IPS-15b (cell line): Measurements from ENCODE around the gene OR6C2.
"Not testable (repeated sequence)": the region's sequence is repeated elsewhere in the genome, so short reads cannot be mapped to it uniquely, and the experiment has no call there.

Experiments used
- H3K27me3 ChIP-seq: one replicate; pipeline ENCODE4 v1.6.1; 2013; ENCODE audit warnings: low read length; ENCODE audit not compliant: control insufficient read depth, insufficient read depth
- H3K36me3 ChIP-seq: one replicate; pipeline ENCODE4 v1.6.1; 2013; ENCODE audit warnings: low read length; ENCODE audit not compliant: control insufficient read depth, insufficient read depth
- H3K4me1 ChIP-seq: one replicate; pipeline ENCODE4 v1.6.1; 2013; ENCODE audit warnings: mild to moderate bottlenecking, low read length; ENCODE audit not compliant: control insufficient read depth, insufficient read depth
- H3K4me3 ChIP-seq: one replicate; pipeline ENCODE4 v1.5.1; 2013; ENCODE audit warnings: low read depth, low read length
- H3K9ac ChIP-seq: one replicate; pipeline ENCODE4 v1.6.1; 2013; ENCODE audit warnings: low read depth, mild to moderate bottlenecking, low read length
- H3K9me3 ChIP-seq: one replicate; pipeline ENCODE4 v1.6.1; 2013; ENCODE audit warnings: mild to moderate bottlenecking, low read length; ENCODE audit not compliant: control insufficient read depth, insufficient read depth

The OR6C2 gene

DNA sequence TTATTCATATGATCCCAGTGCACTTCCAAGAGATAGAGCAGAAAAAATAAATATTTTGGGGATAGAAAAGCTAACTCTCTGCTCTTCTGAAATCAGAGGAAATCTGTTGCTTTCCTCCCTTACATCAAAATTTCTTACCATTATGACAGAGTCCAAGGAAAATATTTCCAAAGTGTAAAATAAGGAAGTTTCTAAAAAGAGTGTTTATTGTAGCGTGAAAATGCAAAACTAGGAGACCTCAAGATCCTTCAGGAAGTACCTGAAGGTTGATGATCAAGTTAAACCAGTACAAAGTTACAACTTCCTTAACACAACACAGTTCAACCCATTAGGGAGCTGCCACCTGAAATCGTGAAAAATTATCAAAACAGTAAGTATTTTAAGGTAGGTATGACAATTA lies at the start of gene OR6C2:
OR6C2 (plus strand) TSS at position 301 of the 400 bp plus-strand sequence. CDS start 8,138 bp downstream, outside the sequence.
- Histone ChIP-seq H3K27me3 (no peaks in the 10 kb centered on the region), H3K36me3 (no peaks in the 10 kb centered on the region), H3K9me3 (no peaks in the 10 kb centered on the region), H3K4me3 (no peak within 1 kb of the TSS), H3K4me1 (no peaks in the 10 kb centered on the region), H3K9ac (no peak within 1 kb of the TSS)

DNA sequence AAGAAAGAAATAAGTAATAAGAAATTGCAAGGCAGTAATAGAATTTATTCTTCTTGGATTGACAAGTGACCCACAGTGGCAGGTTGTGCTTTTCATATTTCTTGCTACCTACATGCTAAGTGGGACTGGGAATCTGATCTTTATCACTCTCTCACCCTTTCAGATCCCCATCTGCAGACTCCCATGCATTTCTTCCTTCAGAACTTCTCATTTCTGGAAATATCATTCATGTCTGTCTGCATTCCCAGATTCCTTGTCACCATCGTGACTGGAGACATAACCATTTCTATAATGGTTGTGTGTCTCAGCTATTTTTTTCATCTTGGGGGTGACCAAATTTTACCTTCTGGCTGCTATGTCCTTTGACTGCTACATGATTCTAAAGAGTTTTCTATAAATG lies 47.5 kb upstream of the OR6C2 start:
- H3K4me3 ChIP-seq = no peak overlapping the region
- H3K9ac ChIP-seq = no peak overlapping the region
- no peaks in the 10 kb centered on the region for H3K9me3 ChIP-seq
- H3K36me3 ChIP-seq = no peaks in the 10 kb centered on the region
- no peaks in the 10 kb centered on the region for H3K27me3 ChIP-seq
- H3K4me1 ChIP-seq = no peaks in the 10 kb centered on the region

DNA sequence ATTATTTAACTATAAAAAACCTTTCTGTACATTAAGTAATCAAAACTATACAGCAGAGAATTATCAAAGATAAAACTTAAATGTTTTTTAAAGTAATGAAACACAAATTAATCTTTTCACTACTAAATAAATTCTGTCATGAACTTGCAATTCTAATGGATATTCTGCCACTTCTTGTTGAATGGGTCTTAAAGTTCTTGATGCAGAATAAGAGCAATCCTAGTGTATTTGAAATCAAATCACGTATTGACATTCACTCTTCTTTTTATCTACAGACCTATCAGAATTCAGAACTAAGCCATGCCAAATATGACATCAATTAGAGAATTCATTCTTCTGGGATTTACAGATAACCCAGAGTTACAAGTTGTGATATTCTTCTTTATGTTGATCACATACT lies 43.6 kb upstream of the OR6C2 start, which contains the start of gene OR6C65:
OR6C65 (plus strand) TSS at position 301 of the 400 bp plus-strand sequence; CDS start at position 301, 0 bp downstream.
- H3K36me3 ChIP-seq = no peaks in the 10 kb centered on the region

DNA sequence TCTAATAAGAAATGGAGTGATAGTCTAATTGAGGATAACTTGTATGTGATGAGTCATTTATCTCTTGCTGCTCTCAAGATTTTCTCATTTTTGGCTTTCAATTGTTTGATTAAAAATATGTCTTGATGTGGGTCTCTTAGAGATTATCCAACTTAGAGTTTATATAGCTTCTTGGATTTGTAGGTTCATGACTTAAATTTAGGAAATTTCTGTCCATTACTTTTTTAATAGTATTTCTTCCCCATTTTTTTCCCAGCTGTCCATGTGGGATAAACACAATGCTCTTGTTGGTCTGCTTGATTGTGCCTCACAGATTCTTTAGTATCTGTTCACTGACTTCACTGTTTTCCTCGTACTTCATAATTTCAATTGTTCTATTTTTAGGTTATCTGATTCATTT lies 36.0 kb upstream of the OR6C2 start:
- Histone ChIP-seq H3K4me1 (no peaks in the 10 kb centered on the region), H3K4me3 (no peak overlapping the region), H3K9me3 (no peaks in the 10 kb centered on the region), H3K36me3 (no peaks in the 10 kb centered on the region), H3K9ac (no peak overlapping the region), H3K27me3 (no peaks in the 10 kb centered on the region)

More for the DNA sequence above, 43.6 kb upstream of the OR6C2 start, which contains the start of gene OR6C65:
- H3K9ac ChIP-seq = no peak within 1 kb of the TSS
- no peaks in the 10 kb centered on the region for H3K27me3 ChIP-seq
- no peak within 1 kb of the TSS for H3K4me3 ChIP-seq
- H3K9me3 ChIP-seq = no peaks in the 10 kb centered on the region
- no peaks in the 10 kb centered on the region for H3K4me1 ChIP-seq

DNA sequence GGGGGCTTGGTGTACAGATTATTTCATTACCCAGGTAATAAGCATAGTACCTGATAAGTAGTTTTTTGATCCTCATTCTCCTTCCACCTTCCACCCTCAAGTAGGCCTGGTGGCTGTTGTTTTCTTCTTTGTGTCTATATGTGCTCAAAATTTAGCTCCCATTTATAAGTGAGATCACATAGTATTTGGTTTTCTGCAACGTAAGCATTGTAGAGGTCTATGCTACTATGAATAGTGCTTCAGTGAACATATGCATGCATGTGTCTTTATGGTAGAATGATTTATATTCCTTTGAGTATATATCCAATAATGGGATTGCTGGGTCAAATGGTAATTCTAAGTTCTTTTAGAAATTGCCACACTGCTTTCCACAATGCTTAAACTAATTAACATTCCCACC lies 34.7 kb upstream of the OR6C2 start:
- H3K36me3 ChIP-seq, H3K27me3 ChIP-seq, H3K9ac ChIP-seq, H3K4me3 ChIP-seq, H3K9me3 ChIP-seq, H3K4me1 ChIP-seq: not testable (repeated sequence)

DNA sequence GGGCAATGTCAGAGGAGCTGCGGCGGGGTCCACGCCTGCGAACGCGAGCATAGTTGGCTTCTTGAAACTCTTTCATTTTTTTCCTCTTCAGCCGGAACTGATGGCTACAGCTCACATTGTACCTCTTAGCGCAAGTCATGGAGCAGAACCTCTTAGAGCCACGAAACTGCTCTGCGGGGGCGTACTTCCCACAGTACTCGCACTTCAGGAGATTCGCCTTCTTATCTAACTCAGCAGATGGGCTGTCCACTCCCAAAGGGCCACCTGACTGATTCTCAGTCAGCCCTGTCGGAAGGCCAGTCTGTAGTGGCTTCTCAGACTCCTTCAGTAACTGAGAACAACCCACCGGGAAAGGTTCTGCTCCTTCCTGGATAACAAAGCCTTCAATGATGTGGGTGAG lies 31.7 kb upstream of the OR6C2 start:
- not testable (repeated sequence) for H3K4me3 ChIP-seq

DNA sequence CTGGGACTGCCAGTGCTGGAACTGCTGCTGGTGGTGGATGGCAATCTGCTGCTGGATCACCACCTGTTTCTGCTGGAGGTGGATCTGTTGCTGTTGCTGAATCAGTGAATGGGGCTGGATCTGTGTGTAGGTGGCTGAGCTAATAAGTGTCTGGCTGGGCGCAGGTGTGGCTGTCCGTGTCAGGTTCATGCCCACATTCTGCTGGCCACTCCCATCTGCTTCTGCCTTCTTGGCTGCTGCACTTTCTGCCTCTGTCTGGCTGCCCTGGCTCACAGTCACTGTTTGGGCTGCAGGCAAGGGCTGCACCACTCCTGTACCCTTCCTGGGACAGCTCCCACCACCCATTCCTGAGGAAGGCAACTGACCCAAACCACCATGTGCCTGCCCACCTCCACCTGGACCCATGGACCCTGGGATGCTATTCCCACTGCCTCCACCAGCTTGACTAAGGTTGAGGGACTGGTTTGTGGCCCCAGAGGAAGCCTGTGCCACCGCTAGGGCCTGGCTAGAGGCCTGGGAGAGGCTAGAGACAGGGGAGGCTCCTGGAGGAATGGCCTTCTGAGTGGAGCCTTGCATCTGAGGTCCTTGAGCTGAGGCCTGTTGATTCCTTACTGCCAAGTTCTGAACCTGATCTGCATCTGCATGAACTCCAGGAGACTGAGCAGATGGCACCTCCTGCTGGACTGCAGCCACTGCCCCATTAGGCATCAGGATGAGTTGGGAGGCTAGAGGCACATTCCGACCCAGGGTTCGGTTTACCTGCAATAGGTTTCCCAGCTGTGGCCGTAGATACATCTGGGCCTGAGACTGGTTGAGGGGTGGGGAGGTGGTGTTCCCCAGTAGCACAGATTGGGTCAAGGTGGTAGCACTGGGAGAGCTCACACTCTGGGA lies 30.1 kb upstream of the OR6C2 start:
- not testable (repeated sequence) for H3K9ac ChIP-seq, H3K36me3 ChIP-seq, H3K4me3 ChIP-seq, H3K4me1 ChIP-seq, H3K27me3 ChIP-seq, H3K9me3 ChIP-seq

More for the DNA sequence above, 31.7 kb upstream of the OR6C2 start:
- H3K9me3 ChIP-seq, H3K36me3 ChIP-seq, H3K27me3 ChIP-seq, H3K9ac ChIP-seq, H3K4me1 ChIP-seq: not testable (repeated sequence)

DNA sequence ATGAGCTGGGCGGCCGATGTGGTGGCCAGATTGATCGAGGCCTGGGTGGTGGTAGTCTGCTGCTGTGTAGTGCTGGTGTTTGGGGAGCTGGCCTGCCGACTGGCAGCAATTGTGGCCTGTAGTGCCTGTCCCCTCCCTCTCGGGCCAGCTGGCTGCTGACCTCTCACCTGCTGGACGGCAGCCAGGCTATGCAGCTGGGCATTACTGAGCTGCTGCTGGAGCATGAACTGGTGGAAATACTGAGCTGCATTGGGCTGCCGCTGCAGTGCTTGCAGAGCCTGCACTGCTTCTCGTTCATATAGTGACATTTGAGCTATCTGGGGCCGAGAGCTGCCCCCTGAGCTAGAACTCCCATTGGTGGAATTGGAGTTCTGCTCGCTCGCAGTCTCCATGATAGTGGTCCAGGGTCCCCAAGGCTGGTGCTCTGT lies 29.5 kb upstream of the OR6C2 start:
- H3K4me3 ChIP-seq = not testable (repeated sequence)

DNA sequence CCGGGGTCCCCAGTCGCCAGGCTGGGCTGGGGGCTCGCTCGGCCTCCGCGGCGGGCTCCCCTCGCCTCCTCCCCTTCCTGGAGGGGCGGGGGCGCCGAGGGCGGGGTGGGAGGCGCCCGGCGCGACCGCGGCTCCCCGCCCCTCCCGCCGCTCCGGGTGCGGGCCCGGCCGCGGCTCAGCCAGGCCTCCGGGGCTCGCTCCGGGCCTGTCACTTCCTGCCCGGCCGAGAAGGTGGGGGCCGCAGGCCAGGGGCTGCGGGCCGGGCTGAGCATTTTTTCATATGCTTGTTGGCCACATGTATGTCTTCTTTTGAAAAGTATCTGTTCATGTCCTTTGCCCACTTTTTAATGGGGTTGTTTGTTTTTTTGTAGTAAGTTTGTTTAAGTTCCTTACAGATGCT lies 29.0 kb upstream of the OR6C2 start:
- H3K9me3 ChIP-seq, H3K4me3 ChIP-seq: not testable (repeated sequence)

More for the DNA sequence above, 29.5 kb upstream of the OR6C2 start:
- not testable (repeated sequence) for H3K9me3 ChIP-seq, H3K27me3 ChIP-seq, H3K4me1 ChIP-seq, H3K36me3 ChIP-seq, H3K9ac ChIP-seq

DNA sequence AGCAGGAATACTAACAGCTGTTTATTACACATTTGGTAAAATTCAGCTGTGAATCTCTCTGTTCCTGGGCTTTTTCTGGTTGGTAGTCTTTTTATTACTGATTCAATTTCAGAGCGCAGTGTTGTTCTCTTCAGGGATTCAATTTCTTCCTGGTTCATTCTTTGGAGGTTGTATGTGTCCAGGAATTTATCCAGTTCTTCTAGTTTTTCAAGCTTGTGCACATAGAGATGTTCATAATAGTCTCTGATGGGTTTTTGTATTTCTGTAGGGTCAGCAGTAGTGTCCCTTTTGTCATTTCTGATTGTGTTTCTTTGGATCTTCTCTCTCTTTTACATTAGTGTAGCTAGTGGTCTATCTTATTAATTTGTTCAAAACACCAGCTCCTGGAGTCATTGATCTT lies 26.9 kb upstream of the OR6C2 start:
- H3K36me3 ChIP-seq = no peaks in the 10 kb centered on the region
- H3K27me3 ChIP-seq = no peaks in the 10 kb centered on the region
- H3K4me1 ChIP-seq = no peaks in the 10 kb centered on the region
- H3K9me3 ChIP-seq = no peaks in the 10 kb centered on the region
- no peak overlapping the region for H3K4me3 ChIP-seq
- H3K9ac ChIP-seq = no peak overlapping the region

More for the DNA sequence above, 29.0 kb upstream of the OR6C2 start:
- not testable (repeated sequence) for H3K9ac ChIP-seq, H3K27me3 ChIP-seq, H3K36me3 ChIP-seq, H3K4me1 ChIP-seq

DNA sequence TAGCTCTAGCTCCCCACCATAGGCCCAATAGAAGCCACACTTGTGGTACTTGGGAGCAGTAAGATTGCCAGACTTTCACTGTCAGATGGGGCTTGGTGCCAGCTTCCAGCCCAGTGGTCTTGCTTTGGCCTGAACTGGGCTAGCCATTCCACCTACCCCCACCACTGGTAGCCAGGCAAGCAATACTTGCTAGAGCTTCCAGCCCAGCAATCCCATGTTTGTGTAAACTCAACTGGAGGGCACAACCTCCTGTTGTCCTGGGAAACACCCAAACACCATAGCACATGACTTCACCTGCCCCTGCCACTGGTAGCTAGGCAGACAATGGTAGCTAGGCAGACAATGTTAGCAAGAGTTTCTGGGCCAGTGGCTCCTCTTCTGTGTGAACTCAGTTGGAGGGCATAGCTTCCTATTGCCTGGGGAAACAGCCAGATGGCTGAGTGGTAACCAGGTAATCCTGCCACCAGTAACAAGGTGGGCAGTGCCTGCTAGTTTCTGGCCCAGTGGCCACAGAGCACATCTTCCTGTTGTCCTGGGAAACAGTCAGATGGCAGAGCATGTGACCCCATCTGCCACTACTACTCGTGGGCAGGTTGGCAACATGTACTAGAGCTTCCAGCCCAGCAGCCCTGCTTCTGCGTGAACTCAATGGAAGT lies 23.4 kb upstream of the OR6C2 start:
- Histone ChIP-seq H3K4me3 (no peak overlapping the region), H3K9ac (no peak overlapping the region), H3K4me1 (no peaks in the 10 kb centered on the region), H3K36me3 (no peaks in the 10 kb centered on the region), H3K9me3 (no peaks in the 10 kb centered on the region), H3K27me3 (no peaks in the 10 kb centered on the region)

DNA sequence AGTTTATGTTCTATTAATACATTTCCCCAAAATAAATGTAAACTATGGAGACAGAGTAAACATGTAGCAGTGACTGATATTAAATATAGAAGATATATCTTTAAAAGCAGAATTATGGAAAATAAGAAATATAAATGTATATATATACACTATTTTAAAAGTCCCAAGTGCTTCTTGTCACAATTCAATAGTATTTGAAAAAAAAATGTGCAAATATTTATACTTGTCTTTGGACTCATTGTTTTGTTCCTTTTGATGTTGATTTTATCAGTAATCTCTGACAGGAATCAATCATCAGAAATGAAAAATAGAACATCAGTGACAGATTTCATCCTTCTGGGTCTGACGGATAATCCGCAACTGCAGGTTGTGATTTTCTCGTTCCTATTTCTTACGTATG lies 17.9 kb upstream of the OR6C2 start, which contains the start of gene OR6C76:
OR6C76 (plus strand) TSS at position 301 of the 400 bp plus-strand sequence; CDS start at position 301, 0 bp downstream.
- no peak within 1 kb of the TSS for H3K9ac ChIP-seq
- no peak within 1 kb of the TSS for H3K4me3 ChIP-seq
- no peaks in the 10 kb centered on the region for H3K36me3 ChIP-seq
- peaks cover 16% of the 10 kb centered on the region for H3K4me1 ChIP-seq
- H3K9me3 ChIP-seq = no peaks in the 10 kb centered on the region
- H3K27me3 ChIP-seq = no peaks in the 10 kb centered on the region
